HEK293T (cell line): ENCODE results near the gene SPTBN5.

Source experiments
- ARNT ChIP-seq: fragments of 450-650 bp; IDR thresholded peaks from 2 replicates; pipeline ENCODE4 v1.6.1; 2017; ENCODE audit warnings: mild to moderate bottlenecking
- BHLHE40 ChIP-seq: fragments of 450-650 bp; IDR thresholded peaks from 2 replicates; pipeline ENCODE4 v1.6.1; 2016; ENCODE audit warnings: mild to moderate bottlenecking, moderate library complexity, borderline replicate concordance
- FOXA1 ChIP-seq: fragments of 450-650 bp; IDR thresholded peaks from 2 replicates; pipeline ENCODE4 v1.6.1; 2016; ENCODE audit warnings: mild to moderate bottlenecking
- FOXM1 ChIP-seq: fragments of 450-650 bp; IDR thresholded peaks from 2 replicates; pipeline ENCODE4 v1.6.1; 2017; ENCODE audit warnings: mild to moderate bottlenecking, borderline replicate concordance
- L3MBTL2 ChIP-seq: fragments of 450-650 bp; conservative IDR thresholded peaks from 2 replicates; pipeline ENCODE4 v1.6.1; 2016; ENCODE audit warnings: mild to moderate bottlenecking
- NFRKB ChIP-seq: fragments of 450-650 bp; IDR thresholded peaks from 2 replicates; pipeline ENCODE4 v1.6.1; 2016; ENCODE audit warnings: mild to moderate bottlenecking, moderate library complexity

DNA sequence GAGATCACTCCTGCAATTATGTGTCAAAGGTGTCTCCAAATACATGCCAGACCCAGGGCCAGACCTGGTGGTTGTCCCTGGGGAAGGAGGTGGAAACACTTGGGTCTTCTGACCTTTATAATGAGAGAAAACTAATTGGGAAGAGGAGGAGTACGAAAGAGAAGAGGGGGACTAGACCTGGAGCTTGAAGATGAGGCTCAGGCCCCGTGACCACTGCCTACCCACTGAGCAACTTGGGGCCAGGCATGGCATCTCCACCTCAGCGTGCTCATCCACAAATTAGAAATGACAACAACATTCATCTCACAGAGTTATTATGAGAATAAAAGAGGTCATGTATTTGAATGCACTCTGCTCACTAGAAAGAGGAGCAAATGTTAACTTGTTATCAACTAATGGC lies 19.4 kb upstream of the SPTBN5 start:
- TF ChIP-seq FOXM1 (no peak), NFRKB (no peak), ARNT (no peak), L3MBTL2 (no peak), BHLHE40 (no peak), FOXA1 (no peak)
